Measurements from ENCODE around the gene KNTC1. TPM values are rescaled to one million over a fixed set of nuclear protein-coding genes. Genes with fewer than 3 reads are reported as not detected.
A peak's percentile ranks its signal among the peaks of the same experiment; 100 is the strongest.
"Not testable (repeated sequence)": the region's sequence is repeated elsewhere in the genome, so short reads cannot be mapped to it uniquely, and the experiment has no call there.

The KNTC1 gene
- total RNA-seq (10 to 100 TPM; 22.7 to 46.1 (median 29.9) TPM), polyA plus RNA-seq (10 to 100 TPM; 13.4 to 25.3 (median 16.9) TPM)
- long read RNA-seq, donor 1, partial matches to known transcripts, result 0 of 1 reads
- long read RNA-seq, donor 1, other reads (novel, unspliced or antisense), result 0 of 1 reads
- long read RNA-seq, donor 2, result 0 reads

- Histone ChIP-seq H3K27me3 (replicated peaks in 1 of 7) (no peaks in the 10 kb centered on the region), H3K4me1 (peaks cover 33 to 59% (median 50%) of the 10 kb centered on the region in 6 donors), H3K36me3 (peaks cover 2 to 41% (median 7%) of the 10 kb centered on the region in 6 donors), H3K9me3 (no peaks in the 10 kb centered on the region), H3K4me3 (peak within 1 kb of the TSS; percentile 62 to 90 (median 74)), H3K27ac (peak within 1 kb of the TSS; percentile 96 to 100 (median 98))
- intact Hi-C loops (cut with DNase I; ENCODE audit: low total_unique reads), result no loop called here
- peak; percentile 97 for DNase-seq
- 0% methylated on average over 47 to 51 of the region's 51 CpGs for WGBS, 5 donors
- TF ChIP-seq POLR2AphosphoS5 (IDR thresholded peaks at IDR 0.05), result peak; percentile 98 to 99 (median 99)
- TF ChIP-seq, protein P1, sequence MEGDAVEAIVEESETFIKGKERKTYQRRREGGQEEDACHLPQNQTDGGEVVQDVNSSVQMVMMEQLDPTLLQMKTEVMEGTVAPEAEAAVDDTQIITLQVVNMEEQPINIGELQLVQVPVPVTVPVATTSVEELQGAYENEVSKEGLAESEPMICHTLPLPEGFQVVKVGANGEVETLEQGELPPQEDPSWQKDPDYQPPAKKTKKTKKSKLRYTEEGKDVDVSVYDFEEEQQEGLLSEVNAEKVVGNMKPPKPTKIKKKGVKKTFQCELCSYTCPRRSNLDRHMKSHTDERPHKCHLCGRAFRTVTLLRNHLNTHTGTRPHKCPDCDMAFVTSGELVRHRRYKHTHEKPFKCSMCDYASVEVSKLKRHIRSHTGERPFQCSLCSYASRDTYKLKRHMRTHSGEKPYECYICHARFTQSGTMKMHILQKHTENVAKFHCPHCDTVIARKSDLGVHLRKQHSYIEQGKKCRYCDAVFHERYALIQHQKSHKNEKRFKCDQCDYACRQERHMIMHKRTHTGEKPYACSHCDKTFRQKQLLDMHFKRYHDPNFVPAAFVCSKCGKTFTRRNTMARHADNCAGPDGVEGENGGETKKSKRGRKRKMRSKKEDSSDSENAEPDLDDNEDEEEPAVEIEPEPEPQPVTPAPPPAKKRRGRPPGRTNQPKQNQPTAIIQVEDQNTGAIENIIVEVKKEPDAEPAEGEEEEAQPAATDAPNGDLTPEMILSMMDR (IDR thresholded peaks at IDR 0.05 in 8 of 11, conservative IDR thresholded peaks at IDR 0.05 in 3 of 11), result peak in 2 of 11 experiments; percentile 8 to 19
- TF ChIP-seq POLR2A (IDR thresholded peaks at IDR 0.05), result peak; percentile 90 to 96 (median 91)
Measured at GRCh38 chr12:122526683-122527477, at the start of gene KNTC1, which contains the start of gene RSRC2. TSS of gene KNTC1 (plus strand) at chr12:122527249. CDS start at chr12:122530064, 2,815 bp downstream. TSS of gene RSRC2 (minus strand) at chr12:122526936. CDS start at chr12:122526853, 83 bp downstream.

DNA sequence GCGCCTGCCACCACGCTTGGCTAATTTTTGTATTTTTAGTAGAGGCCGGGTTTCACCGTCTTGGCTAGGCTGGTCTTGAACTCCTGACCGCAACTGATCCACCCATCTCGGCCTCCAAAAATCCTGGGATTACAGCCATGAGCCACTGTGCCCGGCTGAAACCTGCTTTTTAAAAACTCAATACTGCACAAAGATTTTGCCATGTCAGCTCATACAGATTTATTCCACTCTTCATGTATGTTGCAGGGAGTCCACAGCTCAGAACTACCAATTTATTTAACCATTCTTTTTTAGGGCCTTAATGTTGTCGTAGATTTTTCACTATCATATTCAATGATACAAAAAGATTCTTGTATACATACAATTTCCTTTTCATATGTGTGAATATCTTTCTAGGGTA lies 46.3 kb upstream of the KNTC1 start:
- WGBS, 5 donors, result 95 to 98% (median 98%) methylated on average over 8 of the region's 8 CpGs
- H3K27ac ChIP-seq, result no peak overlapping the region
- no peaks in the 10 kb centered on the region for H3K9me3 ChIP-seq
- no peaks in the 10 kb centered on the region for H3K27me3 ChIP-seq (replicated peaks in 1 of 7)
- TF ChIP-seq POLR2AphosphoS5 (IDR thresholded peaks at IDR 0.05), result no peak
- TF ChIP-seq, protein P1 (IDR thresholded peaks at IDR 0.05 in 8 of 11, conservative IDR thresholded peaks at IDR 0.05 in 3 of 11), result no peak
- TF ChIP-seq POLR2A (IDR thresholded peaks at IDR 0.05), result no peak
- DNase-seq, result no peak
- H3K4me3 ChIP-seq, result no peak overlapping the region
- H3K4me1 ChIP-seq, result no peaks in the 10 kb centered on the region
- intact Hi-C loops (cut with DNase I; ENCODE audit: low total_unique reads), result no loop called here
- H3K36me3 ChIP-seq, result peaks cover 0 to 100% (median 95%) of the 10 kb centered on the region in 6 donors

DNA sequence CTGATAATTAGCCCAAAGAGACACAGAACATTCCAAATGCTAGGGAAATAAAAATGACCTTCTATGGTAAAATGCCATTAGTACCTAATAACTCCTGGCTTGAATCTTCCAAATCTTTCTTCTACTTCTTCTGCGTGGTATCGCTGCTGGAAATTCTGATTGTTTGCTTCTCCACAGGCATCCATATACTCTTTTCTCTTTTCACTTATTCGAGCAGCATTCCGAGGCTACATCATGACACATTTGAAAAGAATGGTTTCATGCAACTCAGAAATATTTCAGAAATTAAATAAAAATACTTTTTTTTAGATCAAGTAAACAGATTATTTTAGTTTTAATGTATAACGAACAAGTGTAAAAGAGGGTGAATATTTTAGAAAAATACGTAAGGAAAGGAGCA lies 45.2 kb upstream of the KNTC1 start:
- Histone ChIP-seq H3K4me1 (no peaks in the 10 kb centered on the region), H3K27ac (no peak overlapping the region), H3K4me3 (no peak overlapping the region), H3K27me3 (replicated peaks in 1 of 7) (no peaks in the 10 kb centered on the region), H3K36me3 (peaks cover 0 to 100% (median 94%) of the 10 kb centered on the region in 6 donors), H3K9me3 (no peaks in the 10 kb centered on the region)
- TF ChIP-seq, protein P1 (IDR thresholded peaks at IDR 0.05 in 8 of 11, conservative IDR thresholded peaks at IDR 0.05 in 3 of 11), result no peak
- no peak for TF ChIP-seq POLR2AphosphoS5 (IDR thresholded peaks at IDR 0.05)
- intact Hi-C loops (cut with DNase I; ENCODE audit: low total_unique reads), result no loop called here
- WGBS, 5 donors, result 95 to 98% (median 96%) methylated on average over 6 of the region's 6 CpGs
- no peak for DNase-seq

DNA sequence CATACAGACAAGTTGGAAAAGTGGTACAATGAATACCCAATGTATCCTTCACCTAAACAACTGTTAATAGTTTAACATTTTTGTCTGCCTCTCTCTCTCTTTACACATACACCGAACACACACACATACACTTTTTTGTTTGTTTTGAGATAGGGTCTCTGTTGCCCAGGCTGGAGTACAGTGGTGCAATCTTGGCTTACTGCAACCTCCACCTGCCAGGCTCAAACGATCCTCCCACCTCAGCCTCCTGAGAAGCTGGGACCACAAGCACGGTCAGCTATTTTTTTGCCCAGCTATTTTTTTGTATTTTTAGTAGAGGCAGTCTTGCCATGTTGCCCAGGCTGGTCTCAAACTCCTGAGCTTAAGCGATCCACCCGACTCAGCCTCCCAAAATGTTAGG lies 43.1 kb upstream of the KNTC1 start:
- H3K4me3 ChIP-seq, result no peak overlapping the region
- H3K27ac ChIP-seq, result no peak overlapping the region
- H3K4me1 ChIP-seq, result no peaks in the 10 kb centered on the region
- no peak for DNase-seq
- WGBS, 5 donors, result 94 to 99% (median 97%) methylated on average over 5 of the region's 5 CpGs
- no peaks in the 10 kb centered on the region for H3K9me3 ChIP-seq
- no peaks in the 10 kb centered on the region for H3K27me3 ChIP-seq (replicated peaks in 1 of 7)
- intact Hi-C loops (cut with DNase I; ENCODE audit: low total_unique reads), result no loop called here
- TF ChIP-seq POLR2A (IDR thresholded peaks at IDR 0.05), result no peak
- no peak for TF ChIP-seq POLR2AphosphoS5 (IDR thresholded peaks at IDR 0.05)
- TF ChIP-seq, protein P1 (IDR thresholded peaks at IDR 0.05 in 8 of 11, conservative IDR thresholded peaks at IDR 0.05 in 3 of 11), result no peak
- peaks cover 5 to 100% (median 93%) of the 10 kb centered on the region in 6 donors for H3K36me3 ChIP-seq

DNA sequence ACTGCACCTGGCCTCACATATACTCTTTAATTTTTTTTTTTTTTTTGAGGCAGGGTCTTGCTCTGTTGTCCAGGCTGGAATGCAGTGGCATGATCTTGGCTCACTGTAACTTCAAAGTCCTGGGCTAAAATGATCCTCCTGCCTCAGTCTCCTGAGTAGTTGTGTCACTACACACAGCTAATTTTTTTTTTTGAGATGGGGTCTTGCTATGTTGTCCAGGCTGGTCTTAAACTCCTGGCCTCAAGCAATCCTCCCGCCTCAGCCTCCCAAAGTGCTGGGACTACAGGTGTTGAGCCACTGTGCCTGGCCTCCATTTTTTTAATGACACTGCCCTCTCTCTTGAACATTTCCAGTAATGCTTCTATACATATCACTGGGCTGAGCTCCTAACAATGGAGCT lies 42.7 kb upstream of the KNTC1 start:
- H3K4me1 ChIP-seq; intact Hi-C loops (cut with DNase I; ENCODE audit: low total_unique reads); H3K9me3 ChIP-seq; H3K27me3 ChIP-seq (replicated peaks in 1 of 7); H3K4me3 ChIP-seq; DNase-seq; H3K27ac ChIP-seq: not testable (repeated sequence)
- H3K36me3 ChIP-seq, result peaks cover 5 to 100% (median 94%) of the 10 kb centered on the region in 6 donors
- 90 to 100% (median 95%) methylated on average over 1 of the region's 1 CpG for WGBS, 5 donors

DNA sequence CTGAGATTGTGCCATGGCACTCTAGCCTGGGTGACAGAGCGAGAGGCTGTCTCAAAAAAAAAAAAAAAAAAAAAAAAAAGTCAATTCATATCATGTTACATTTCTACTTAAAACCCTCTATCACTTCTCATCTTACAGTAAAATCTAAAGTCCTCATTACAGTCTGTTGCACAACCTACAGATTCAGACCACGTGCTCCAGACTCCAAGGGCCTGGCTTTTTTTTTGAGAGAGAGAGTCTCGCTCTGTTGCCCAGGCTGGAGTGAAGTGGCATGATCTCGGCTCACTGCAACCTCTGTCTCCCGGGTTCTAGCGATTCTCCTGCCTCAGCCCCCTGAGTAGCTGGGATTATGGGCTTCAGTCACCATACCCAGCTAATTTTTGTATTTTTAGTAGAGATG lies 40.7 kb upstream of the KNTC1 start:
- WGBS, 5 donors, result 91 to 95% (median 94%) methylated on average over 6 of the region's 6 CpGs
- H3K4me3 ChIP-seq; DNase-seq; H3K9me3 ChIP-seq; H3K4me1 ChIP-seq; H3K27ac ChIP-seq; intact Hi-C loops (cut with DNase I; ENCODE audit: low total_unique reads); H3K27me3 ChIP-seq (replicated peaks in 1 of 7): not testable (repeated sequence)
- H3K36me3 ChIP-seq, result peaks cover 5 to 100% (median 93%) of the 10 kb centered on the region in 6 donors
